ENCODE data around the gene ZNF652.

ZNF652 gene

GRCh38 chr17:49260817-49261291 lies 101.2 kb downstream of the ZNF652 start:
- Histone ChIP-seq H3K4me3 (ENCODE audit: low read length) (peak overlapping the region; percentile 60), H4K20me1 (ENCODE audit: control insufficient read depth, insufficient read depth, low read depth, low read length) (no peaks in the 10 kb centered on the region), H3K27ac (ENCODE audit: low read depth, low read length) (no peak overlapping the region), H3K36me3 (ENCODE audit: control insufficient read depth, low read length) (no peaks in the 10 kb centered on the region), H3K4me1 (ENCODE audit: control insufficient read depth, low read length) (peaks cover 12% of the 10 kb centered on the region), H3K9me2 (replicated peaks; ENCODE audit: control insufficient read depth, low read length) (no peaks in the 10 kb centered on the region), H3F3A (ENCODE audit: control insufficient read depth, insufficient read depth) (no peaks in the 10 kb centered on the region), H3K79me2 (ENCODE audit: control insufficient read depth, low read length) (no peaks in the 10 kb centered on the region), H3K27me3 (ENCODE audit: control insufficient read depth, low read length) (peaks cover 15% of the 10 kb centered on the region), H3K9me3 (ENCODE audit: control insufficient read depth, insufficient read depth, low read length) (no peaks in the 10 kb centered on the region), H3K4me2 (ENCODE audit: low read length) (peak overlapping the region; percentile 80)
- TF ChIP-seq EZH2phosphoT487 (IDR thresholded peaks at IDR 0.05; ENCODE audit: borderline replicate concordance, low read length) (no peak), CTCF (IDR thresholded peaks at IDR 0.05; ENCODE audit: low read depth, low read length, poor library complexity, severe bottlenecking) (no peak)

- H3K27ac ChIP-seq (ENCODE audit: low read depth, low read length) = no peak overlapping the region
- H4K20me1 ChIP-seq (ENCODE audit: control insufficient read depth, insufficient read depth, low read depth, low read length) = no peaks in the 10 kb centered on the region
- no peaks in the 10 kb centered on the region for H3K9me2 ChIP-seq (replicated peaks; ENCODE audit: control insufficient read depth, low read length)
- peaks cover 15% of the 10 kb centered on the region for H3K27me3 ChIP-seq (ENCODE audit: control insufficient read depth, low read length)
- H3K9me3 ChIP-seq (ENCODE audit: control insufficient read depth, insufficient read depth, low read length) = no peaks in the 10 kb centered on the region
- peak overlapping the region; percentile 80 for H3K4me2 ChIP-seq (ENCODE audit: low read length)
- H3K79me2 ChIP-seq (ENCODE audit: control insufficient read depth, low read length) = no peaks in the 10 kb centered on the region
- peaks cover 12% of the 10 kb centered on the region for H3K4me1 ChIP-seq (ENCODE audit: control insufficient read depth, low read length)
- H3K36me3 ChIP-seq (ENCODE audit: control insufficient read depth, low read length) = no peaks in the 10 kb centered on the region
- H3F3A ChIP-seq (ENCODE audit: control insufficient read depth, insufficient read depth) = no peaks in the 10 kb centered on the region
- H3K4me3 ChIP-seq (ENCODE audit: low read length) = peak overlapping the region; percentile 60
- TF ChIP-seq EZH2phosphoT487 (IDR thresholded peaks at IDR 0.05; ENCODE audit: borderline replicate concordance, low read length) = 0 out of 2 replicates have a peak, but pooled peaks have one; percentile 29
- TF ChIP-seq CTCF (IDR thresholded peaks at IDR 0.05; ENCODE audit: low read depth, low read length, poor library complexity, severe bottlenecking) = no peak
Observed at GRCh38 chr17:49260011-49260816, 101.8 kb downstream of the ZNF652 start.

- Histone ChIP-seq H3F3A (ENCODE audit: control insufficient read depth, insufficient read depth) (no peaks in the 10 kb centered on the region), H3K9me3 (ENCODE audit: control insufficient read depth, insufficient read depth, low read length) (no peaks in the 10 kb centered on the region), H3K4me3 (ENCODE audit: low read length) (peak overlapping the region; percentile 60), H3K4me1 (ENCODE audit: control insufficient read depth, low read length) (peaks cover 12% of the 10 kb centered on the region), H3K4me2 (ENCODE audit: low read length) (peak overlapping the region; percentile 80), H4K20me1 (ENCODE audit: control insufficient read depth, insufficient read depth, low read depth, low read length) (no peaks in the 10 kb centered on the region), H3K9me2 (replicated peaks; ENCODE audit: control insufficient read depth, low read length) (no peaks in the 10 kb centered on the region), H3K27ac (ENCODE audit: low read depth, low read length) (no peak overlapping the region), H3K36me3 (ENCODE audit: control insufficient read depth, low read length) (no peaks in the 10 kb centered on the region), H3K27me3 (ENCODE audit: control insufficient read depth, low read length) (peaks cover 15% of the 10 kb centered on the region), H3K79me2 (ENCODE audit: control insufficient read depth, low read length) (no peaks in the 10 kb centered on the region)
- TF ChIP-seq CTCF (IDR thresholded peaks at IDR 0.05; ENCODE audit: low read depth, low read length, poor library complexity, severe bottlenecking) (no peak), EZH2phosphoT487 (IDR thresholded peaks at IDR 0.05; ENCODE audit: borderline replicate concordance, low read length) (no peak)
Observed at GRCh38 chr17:49259663-49260010, 102.4 kb downstream of the ZNF652 start.
